ENCODE data around the gene SLMAP. TPM values are rescaled to one million over a fixed set of nuclear protein-coding genes. Genes with fewer than 3 reads are reported as not detected.

SLMAP gene
- total RNA-seq, 1 experiment from 2014 or later = 79.5 TPM

- TF ChIP-seq, protein P1, sequence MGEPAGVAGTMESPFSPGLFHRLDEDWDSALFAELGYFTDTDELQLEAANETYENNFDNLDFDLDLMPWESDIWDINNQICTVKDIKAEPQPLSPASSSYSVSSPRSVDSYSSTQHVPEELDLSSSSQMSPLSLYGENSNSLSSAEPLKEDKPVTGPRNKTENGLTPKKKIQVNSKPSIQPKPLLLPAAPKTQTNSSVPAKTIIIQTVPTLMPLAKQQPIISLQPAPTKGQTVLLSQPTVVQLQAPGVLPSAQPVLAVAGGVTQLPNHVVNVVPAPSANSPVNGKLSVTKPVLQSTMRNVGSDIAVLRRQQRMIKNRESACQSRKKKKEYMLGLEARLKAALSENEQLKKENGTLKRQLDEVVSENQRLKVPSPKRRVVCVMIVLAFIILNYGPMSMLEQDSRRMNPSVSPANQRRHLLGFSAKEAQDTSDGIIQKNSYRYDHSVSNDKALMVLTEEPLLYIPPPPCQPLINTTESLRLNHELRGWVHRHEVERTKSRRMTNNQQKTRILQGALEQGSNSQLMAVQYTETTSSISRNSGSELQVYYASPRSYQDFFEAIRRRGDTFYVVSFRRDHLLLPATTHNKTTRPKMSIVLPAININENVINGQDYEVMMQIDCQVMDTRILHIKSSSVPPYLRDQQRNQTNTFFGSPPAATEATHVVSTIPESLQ (CRISPR knock-in tag; IDR thresholded peaks at IDR 0.05) = no peak
- TF ChIP-seq ZNF219 (CRISPR knock-in tag; IDR thresholded peaks at IDR 0.05; ENCODE audit: borderline replicate concordance) (no peak), ESRRA (CRISPR knock-in tag; IDR thresholded peaks at IDR 0.05; ENCODE audit: borderline replicate concordance) (peak; percentile 9; the same call in 1 of the 2 replicates), EMX1 (CRISPR knock-in tag; IDR thresholded peaks at IDR 0.05) (no peak), MYBL2 (CRISPR knock-in tag; IDR thresholded peaks at IDR 0.05) (peak; percentile 85; the same call in 1 of the 2 replicates), GTF2I (CRISPR knock-in tag; conservative IDR thresholded peaks at IDR 0.05) (no peak), ZBTB21 (CRISPR knock-in tag; IDR thresholded peaks at IDR 0.05; ENCODE audit: borderline replicate concordance) (peak; percentile 52; the same call in 1 of the 2 replicates), RELA (CRISPR knock-in tag; IDR thresholded peaks at IDR 0.05; ENCODE audit: borderline replicate concordance) (no peak), TCF7 (CRISPR knock-in tag; IDR thresholded peaks at IDR 0.05; ENCODE audit: low read depth) (no peak), FOXP1 (CRISPR knock-in tag; IDR thresholded peaks at IDR 0.05; ENCODE audit: borderline replicate concordance) (peak; percentile 73), PRRX2 (CRISPR knock-in tag; IDR thresholded peaks at IDR 0.05) (0 out of 2 replicates have a peak, but pooled peaks have one; percentile 14), FOXJ3 (CRISPR knock-in tag; IDR thresholded peaks at IDR 0.05; ENCODE audit: borderline replicate concordance) (no peak), IRF2 (CRISPR knock-in tag; IDR thresholded peaks at IDR 0.05; ENCODE audit: borderline replicate concordance, low read depth) (0 out of 2 replicates have a peak, but pooled peaks have one; percentile 34), NR3C1 (CRISPR knock-in tag; conservative IDR thresholded peaks at IDR 0.05; ENCODE audit: low read depth) (no peak), ZNF281 (CRISPR knock-in tag; IDR thresholded peaks at IDR 0.05) (no peak; the same call in 1 of the 2 replicates), ZNF396 (CRISPR knock-in tag; IDR thresholded peaks at IDR 0.05; ENCODE audit: borderline replicate concordance) (no peak), ZNF423 (CRISPR knock-in tag; IDR thresholded peaks at IDR 0.05) (no peak), ETV6 (CRISPR knock-in tag; IDR thresholded peaks at IDR 0.05) (no peak; the same call in 1 of the 2 replicates), NFE2L1 (CRISPR knock-in tag; IDR thresholded peaks at IDR 0.05) (peak; percentile 90), CBFB (CRISPR knock-in tag; IDR thresholded peaks at IDR 0.05; ENCODE audit: low read depth) (0 out of 2 replicates have a peak, but pooled peaks have one; percentile 68), AR (CRISPR knock-in tag; IDR thresholded peaks at IDR 0.05) (no peak), ATF3 (CRISPR knock-in tag; conservative IDR thresholded peaks at IDR 0.05) (0 out of 2 replicates have a peak, but pooled peaks have one; percentile 15)
- TF ChIP-seq, protein P2, sequence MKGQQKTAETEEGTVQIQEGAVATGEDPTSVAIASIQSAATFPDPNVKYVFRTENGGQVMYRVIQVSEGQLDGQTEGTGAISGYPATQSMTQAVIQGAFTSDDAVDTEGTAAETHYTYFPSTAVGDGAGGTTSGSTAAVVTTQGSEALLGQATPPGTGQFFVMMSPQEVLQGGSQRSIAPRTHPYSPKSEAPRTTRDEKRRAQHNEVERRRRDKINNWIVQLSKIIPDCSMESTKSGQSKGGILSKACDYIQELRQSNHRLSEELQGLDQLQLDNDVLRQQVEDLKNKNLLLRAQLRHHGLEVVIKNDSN (CRISPR knock-in tag; IDR thresholded peaks at IDR 0.05) = peak; percentile 99
- TF ChIP-seq, protein P3, sequence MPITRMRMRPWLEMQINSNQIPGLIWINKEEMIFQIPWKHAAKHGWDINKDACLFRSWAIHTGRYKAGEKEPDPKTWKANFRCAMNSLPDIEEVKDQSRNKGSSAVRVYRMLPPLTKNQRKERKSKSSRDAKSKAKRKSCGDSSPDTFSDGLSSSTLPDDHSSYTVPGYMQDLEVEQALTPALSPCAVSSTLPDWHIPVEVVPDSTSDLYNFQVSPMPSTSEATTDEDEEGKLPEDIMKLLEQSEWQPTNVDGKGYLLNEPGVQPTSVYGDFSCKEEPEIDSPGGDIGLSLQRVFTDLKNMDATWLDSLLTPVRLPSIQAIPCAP (CRISPR knock-in tag; IDR thresholded peaks at IDR 0.05) = no peak
- TF ChIP-seq, protein P4, sequence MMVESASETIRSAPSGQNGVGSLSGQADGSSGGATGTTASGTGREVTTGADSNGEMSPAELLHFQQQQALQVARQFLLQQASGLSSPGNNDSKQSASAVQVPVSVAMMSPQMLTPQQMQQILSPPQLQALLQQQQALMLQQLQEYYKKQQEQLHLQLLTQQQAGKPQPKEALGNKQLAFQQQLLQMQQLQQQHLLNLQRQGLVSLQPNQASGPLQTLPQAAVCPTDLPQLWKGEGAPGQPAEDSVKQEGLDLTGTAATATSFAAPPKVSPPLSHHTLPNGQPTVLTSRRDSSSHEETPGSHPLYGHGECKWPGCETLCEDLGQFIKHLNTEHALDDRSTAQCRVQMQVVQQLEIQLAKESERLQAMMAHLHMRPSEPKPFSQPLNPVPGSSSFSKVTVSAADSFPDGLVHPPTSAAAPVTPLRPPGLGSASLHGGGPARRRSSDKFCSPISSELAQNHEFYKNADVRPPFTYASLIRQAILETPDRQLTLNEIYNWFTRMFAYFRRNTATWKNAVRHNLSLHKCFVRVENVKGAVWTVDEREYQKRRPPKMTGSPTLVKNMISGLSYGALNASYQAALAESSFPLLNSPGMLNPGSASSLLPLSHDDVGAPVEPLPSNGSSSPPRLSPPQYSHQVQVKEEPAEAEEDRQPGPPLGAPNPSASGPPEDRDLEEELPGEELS (CRISPR knock-in tag; IDR thresholded peaks at IDR 0.05) = no peak
- TF ChIP-seq, protein P5, sequence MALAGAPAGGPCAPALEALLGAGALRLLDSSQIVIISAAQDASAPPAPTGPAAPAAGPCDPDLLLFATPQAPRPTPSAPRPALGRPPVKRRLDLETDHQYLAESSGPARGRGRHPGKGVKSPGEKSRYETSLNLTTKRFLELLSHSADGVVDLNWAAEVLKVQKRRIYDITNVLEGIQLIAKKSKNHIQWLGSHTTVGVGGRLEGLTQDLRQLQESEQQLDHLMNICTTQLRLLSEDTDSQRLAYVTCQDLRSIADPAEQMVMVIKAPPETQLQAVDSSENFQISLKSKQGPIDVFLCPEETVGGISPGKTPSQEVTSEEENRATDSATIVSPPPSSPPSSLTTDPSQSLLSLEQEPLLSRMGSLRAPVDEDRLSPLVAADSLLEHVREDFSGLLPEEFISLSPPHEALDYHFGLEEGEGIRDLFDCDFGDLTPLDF (CRISPR knock-in tag; IDR thresholded peaks at IDR 0.05) = no peak
These were observed at the start of gene SLMAP (continued) for GRCh38 chr3:57755741-57756527.

Data from WTC11 (cell line).